HG02588 (cell line): ENCODE data around the gene FAM171A2.

Source experiments
- ATAC-seq: cut with Tn5 transposase; IDR thresholded peaks from one replicate; pipeline ENCODE4 v1.9.1; 2021; ENCODE audit warnings: mild to moderate bottlenecking, moderate library complexity; ENCODE audit not compliant: unreplicated experiment

The FAM171A2 gene

GRCh38 chr17:44361292-44362260 is 2.1 kb downstream of the FAM171A2 start:
- ATAC-seq = no peak

GRCh38 chr17:44360826-44361225 is 2.8 kb downstream of the FAM171A2 start:
- no peak for ATAC-seq

DNA sequence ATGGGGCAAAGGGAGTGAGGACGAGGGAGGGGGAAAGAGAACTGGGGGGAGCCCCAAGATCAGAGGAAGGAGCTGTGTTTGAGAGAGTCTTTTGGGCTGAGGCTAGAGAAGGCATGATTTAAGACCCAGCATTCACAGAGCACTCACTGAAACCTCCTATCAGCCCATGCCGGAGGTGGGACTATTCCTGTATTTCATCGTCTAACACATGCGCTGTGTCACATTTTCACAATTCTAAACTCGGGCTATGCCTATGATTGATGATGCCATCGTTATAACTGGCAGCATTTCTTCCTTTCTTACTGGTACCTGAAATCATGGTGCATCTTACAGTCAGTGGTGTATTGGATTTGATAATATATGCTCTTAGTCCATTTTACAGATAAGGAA is 3.5 kb downstream of the FAM171A2 start:
- ATAC-seq = no peak

- ATAC-seq = no peak
Measured at GRCh38 chr17:44359458-44360143, 4.1 kb downstream of the FAM171A2 start.

- ATAC-seq = no peak
Measured at GRCh38 chr17:44359006-44359405, 4.6 kb downstream of the FAM171A2 start.

- no peak for ATAC-seq
Measured at GRCh38 chr17:44358066-44358465, 5.6 kb downstream of the FAM171A2 start.

DNA sequence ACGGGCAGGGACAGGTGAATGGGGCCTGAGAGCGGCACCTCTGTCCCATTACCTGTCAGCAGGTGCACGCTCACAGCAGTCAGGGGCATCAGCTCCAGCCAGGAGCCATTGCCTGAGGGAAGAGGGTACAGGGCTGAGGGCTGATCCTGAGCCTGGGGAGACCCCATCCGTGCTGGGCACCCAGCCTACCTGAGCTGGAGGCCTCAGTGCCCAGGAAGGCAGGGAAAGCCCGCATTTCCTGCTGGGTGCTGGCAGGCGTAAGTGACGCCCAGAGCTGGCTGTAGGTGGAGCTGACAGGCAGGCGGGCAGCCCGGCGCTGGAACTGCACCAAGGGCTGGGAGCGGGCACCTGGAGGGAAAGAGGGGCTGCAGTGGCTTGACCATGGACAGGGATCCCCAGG is 7.4 kb downstream of the FAM171A2 start:
- no peak for ATAC-seq

DNA sequence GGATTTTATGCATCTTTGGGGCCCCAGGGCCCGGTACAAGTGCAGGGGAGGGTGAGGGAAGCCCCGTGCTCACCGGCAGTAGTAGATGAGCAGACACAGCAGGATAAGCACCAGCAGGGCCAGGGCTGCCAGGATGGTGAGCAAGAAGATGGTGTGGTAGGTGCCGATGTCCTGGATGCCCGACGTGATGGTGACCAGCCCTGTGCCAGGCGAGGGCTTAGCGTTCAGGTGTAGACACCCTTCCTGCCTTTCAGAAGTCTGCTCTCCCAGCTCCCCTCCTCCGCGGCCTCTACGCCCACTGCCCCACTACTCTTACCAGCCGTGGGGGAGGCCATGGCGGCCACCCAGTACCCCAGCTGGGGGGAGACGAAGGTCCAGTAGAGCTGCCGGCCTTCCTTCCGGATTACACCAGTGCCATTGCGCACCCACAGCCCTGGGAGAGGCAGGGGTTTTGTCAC is 8.0 kb downstream of the FAM171A2 start:
- ATAC-seq = no peak

DNA sequence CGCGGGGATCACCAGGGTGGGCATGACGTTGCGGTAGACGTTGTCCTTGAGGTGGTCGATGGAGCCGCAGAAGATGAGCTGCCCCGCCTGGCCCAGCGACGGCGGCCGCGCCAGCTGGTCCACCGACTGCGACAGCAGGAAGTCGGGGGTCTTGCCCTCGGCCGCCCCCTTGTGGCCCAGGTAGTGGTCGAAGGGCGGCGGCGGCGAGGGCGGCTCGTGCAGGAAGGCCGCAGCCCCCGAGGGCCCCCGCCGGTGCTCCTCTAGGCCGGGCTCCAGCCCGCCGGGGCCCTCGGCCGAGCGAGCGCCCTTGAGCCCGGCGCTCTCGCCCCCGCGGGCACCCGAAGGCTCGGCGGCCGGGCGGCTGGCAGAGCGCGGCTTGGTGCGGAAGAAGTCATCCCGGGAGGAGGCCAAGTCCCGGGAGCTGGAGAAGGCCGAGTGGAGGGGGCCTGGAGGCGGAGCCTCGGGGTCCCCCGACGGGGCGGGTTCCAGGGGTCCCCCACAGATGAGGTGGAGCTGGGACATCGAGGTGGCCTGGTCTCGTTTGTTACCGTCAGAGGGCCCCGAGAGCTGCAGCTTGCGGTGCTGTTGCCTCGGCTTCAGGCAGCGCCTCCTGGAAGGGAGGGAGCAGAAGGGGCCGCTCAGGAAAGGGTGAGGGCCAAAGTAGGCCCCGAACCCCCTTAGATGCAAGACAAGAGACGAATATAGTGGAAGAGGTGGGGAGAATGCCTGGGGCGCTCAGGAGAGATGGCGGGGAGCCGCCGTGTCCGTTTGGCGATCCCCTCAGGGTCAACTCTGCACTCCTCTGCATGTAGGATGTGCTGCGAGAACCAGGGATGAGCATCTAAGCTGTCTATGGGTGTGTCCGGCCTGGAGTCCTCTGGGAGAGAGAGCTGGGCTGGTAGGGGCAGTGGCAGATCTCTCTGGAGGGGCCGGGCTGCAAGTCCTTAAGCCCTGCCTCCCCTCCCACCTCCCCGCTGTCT is 8.8 kb downstream of the FAM171A2 start:
- ATAC-seq = no peak

GRCh38 chr17:44353672-44354331 is 9.9 kb downstream of the FAM171A2 start:
- ATAC-seq = no peak

- ATAC-seq = no peak
Measured at GRCh38 chr17:44352828-44353671, 10.6 kb downstream of the FAM171A2 start.

- ATAC-seq = no peak
Measured at GRCh38 chr17:44351961-44352827, 11.5 kb downstream of the FAM171A2 start.

- ATAC-seq = no peak
Measured at GRCh38 chr17:44351464-44351863, 12.2 kb downstream of the FAM171A2 start.

- no peak for ATAC-seq
Measured at GRCh38 chr17:44350733-44351226, 12.9 kb downstream of the FAM171A2 start.

- no peak for ATAC-seq
Measured at GRCh38 chr17:44349553-44350070, 14.0 kb downstream of the FAM171A2 start.

GRCh38 chr17:44348988-44349364 is 14.7 kb downstream of the FAM171A2 start:
- ATAC-seq = no peak

DNA sequence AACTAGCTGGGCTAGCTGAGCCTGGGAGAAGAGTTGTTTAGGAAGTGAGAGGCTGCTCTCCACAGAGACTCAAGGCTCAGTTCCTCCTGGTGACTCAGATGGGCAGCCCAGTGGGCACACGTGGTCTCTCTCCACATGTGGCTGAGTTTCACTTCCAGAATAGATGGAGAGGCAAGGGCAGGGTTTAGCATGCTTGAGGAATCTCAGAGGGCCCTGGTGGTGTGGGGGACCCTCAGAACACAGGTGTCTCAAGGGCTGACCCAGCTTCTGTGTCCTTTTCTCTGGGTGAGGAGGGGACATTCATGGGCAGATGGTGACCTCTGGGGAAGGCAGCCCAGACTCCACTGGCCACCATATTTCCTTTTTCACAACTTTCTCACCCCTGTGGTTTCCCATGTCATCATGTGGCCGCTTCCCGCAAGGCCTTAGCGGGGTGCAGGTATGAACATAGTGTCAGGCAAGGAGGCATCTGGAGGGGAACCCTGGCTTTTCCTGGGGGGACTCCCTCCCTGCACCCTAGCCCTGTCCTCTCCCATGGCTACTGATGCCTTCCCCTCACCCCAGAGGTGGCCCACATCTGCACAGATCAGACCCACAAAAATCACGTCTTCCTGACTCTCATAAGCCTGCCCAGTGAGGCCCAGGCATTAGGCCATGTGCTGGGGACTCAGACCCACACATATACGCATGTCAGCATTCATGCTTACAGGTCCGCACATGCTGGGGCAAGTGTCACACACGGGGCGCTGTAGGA is 15.2 kb downstream of the FAM171A2 start:
- ATAC-seq = peak; percentile 37
